SK-N-DZ (cell line): Measurements from ENCODE around the gene HNRNPUL1.

Experiments used
- DNase-seq: peaks from one replicate; pipeline ENCODE4 v3.0.0-alpha.2; 2015; ENCODE audit warnings: low spot score

HNRNPUL1 gene

GRCh38 chr19:41308450-41309179, 44.4 kb downstream of the HNRNPUL1 start:
- DNase-seq, result peak; percentile 79

- no peak for DNase-seq
Observed at GRCh38 chr19:41309180-41310032, 45.2 kb downstream of the HNRNPUL1 start.

GRCh38 chr19:41310033-41310831, 46.1 kb downstream of the HNRNPUL1 start, which contains the start of gene CCDC97:
Gene CCDC97 (plus strand): TSS chr19:41310172. CDS start chr19:41310311, 139 bp downstream.
- DNase-seq, result peak; percentile 88

GRCh38 chr19:41311072-41311471, 46.9 kb downstream of the HNRNPUL1 start:
- no peak for DNase-seq

GRCh38 chr19:41311613-41312012, 47.4 kb downstream of the HNRNPUL1 start:
- DNase-seq, result no peak

GRCh38 chr19:41316306-41316920, 52.2 kb downstream of the HNRNPUL1 start:
- no peak for DNase-seq

GRCh38 chr19:41318696-41319499, 54.7 kb downstream of the HNRNPUL1 start:
- no peak for DNase-seq

GRCh38 chr19:41319500-41320184, 55.5 kb downstream of the HNRNPUL1 start:
- no peak for DNase-seq

- DNase-seq, result no peak
Observed at GRCh38 chr19:41320185-41320518, 56.0 kb downstream of the HNRNPUL1 start.

GRCh38 chr19:41320568-41320967, 56.4 kb downstream of the HNRNPUL1 start:
- DNase-seq, result no peak

- no peak for DNase-seq
Observed at GRCh38 chr19:41321204-41321599, 57.0 kb downstream of the HNRNPUL1 start.

- peak; percentile 42 for DNase-seq
Observed at GRCh38 chr19:41321600-41322270, 57.6 kb downstream of the HNRNPUL1 start.

- DNase-seq, result no peak
Observed at GRCh38 chr19:41322451-41322850, 58.3 kb downstream of the HNRNPUL1 start.

- no peak for DNase-seq
Observed at GRCh38 chr19:41323023-41323422, 58.9 kb downstream of the HNRNPUL1 start.

- no peak for DNase-seq
Observed at GRCh38 chr19:41323430-41324125, 59.4 kb downstream of the HNRNPUL1 start.

GRCh38 chr19:41324231-41324702, 60.1 kb downstream of the HNRNPUL1 start:
- DNase-seq, result no peak

- peak; percentile 40 for DNase-seq
Observed at GRCh38 chr19:41324921-41325639, 60.9 kb downstream of the HNRNPUL1 start.

- DNase-seq, result no peak
Observed at GRCh38 chr19:41325640-41325946, 61.4 kb downstream of the HNRNPUL1 start.
